ENCODE data around the gene ATP6V0C. TPM values are rescaled to one million over a fixed set of nuclear protein-coding genes. Genes with fewer than 3 reads are reported as not detected.

ATP6V0C gene
- 157 TPM for total RNA-seq (ENCODE audit: unreplicated experiment)
- long read RNA-seq, transcript ATP6V0C-201 (3 exons, 1,175 nt), result major isoform, 11 of 11 reads
- long read RNA-seq, partial matches to known transcripts, result 0 of 11 reads
- long read RNA-seq, other reads (novel, unspliced or antisense), result 0 of 11 reads

GRCh38 chr16:2513405-2514332, at the start of gene ATP6V0C:
Gene ATP6V0C, plus strand, starts transcription at chr16:2513952. Its CDS starts 152 bp downstream, at chr16:2514104.
- TF ChIP-seq CTCF (IDR thresholded peaks at IDR 0.05; ENCODE audit: unreplicated experiment), result no peak
- H3K27me3 Mint-ChIP-seq (ENCODE audit: unreplicated experiment), result peaks cover 37% of the 10 kb centered on the region
- H3K36me3 Mint-ChIP-seq (ENCODE audit: low read depth, unreplicated experiment), result peaks cover 15% of the 10 kb centered on the region
- peak within 1 kb of the TSS; percentile 89 for H3K27ac Mint-ChIP-seq (ENCODE audit: unreplicated experiment)
- H3K9me3 Mint-ChIP-seq (ENCODE audit: unreplicated experiment), result no peaks in the 10 kb centered on the region
- peak; percentile 87 for DNase-seq (ENCODE audit: low spot score)
- peak within 1 kb of the TSS; percentile 97 for H3K4me3 Mint-ChIP-seq (ENCODE audit: unreplicated experiment)
- peaks cover 45% of the 10 kb centered on the region for H3K4me1 Mint-ChIP-seq (ENCODE audit: unreplicated experiment)

GRCh38 chr16:2464333-2464732, 49.4 kb upstream of the ATP6V0C start:
- no peak overlapping the region for H3K4me3 Mint-ChIP-seq (ENCODE audit: unreplicated experiment)

GRCh38 chr16:2465653-2466415, 47.9 kb upstream of the ATP6V0C start:
- Mint-ChIP-seq H3K27me3 (ENCODE audit: unreplicated experiment) (peaks cover 22% of the 10 kb centered on the region), H3K4me3 (ENCODE audit: unreplicated experiment) (no peak overlapping the region), H3K9me3 (ENCODE audit: unreplicated experiment) (no peaks in the 10 kb centered on the region), H3K36me3 (ENCODE audit: low read depth, unreplicated experiment) (peaks cover 3% of the 10 kb centered on the region), H3K4me1 (ENCODE audit: unreplicated experiment) (peaks cover 4% of the 10 kb centered on the region), H3K27ac (ENCODE audit: unreplicated experiment) (no peak overlapping the region)
- DNase-seq (ENCODE audit: low spot score), result no peak
- peak; percentile 27 for TF ChIP-seq CTCF (IDR thresholded peaks at IDR 0.05; ENCODE audit: unreplicated experiment)

More at GRCh38 chr16:2464333-2464732, 49.4 kb upstream of the ATP6V0C start:
- Mint-ChIP-seq H3K9me3 (ENCODE audit: unreplicated experiment) (no peaks in the 10 kb centered on the region), H3K27me3 (ENCODE audit: unreplicated experiment) (peaks cover 14% of the 10 kb centered on the region), H3K27ac (ENCODE audit: unreplicated experiment) (no peak overlapping the region), H3K36me3 (ENCODE audit: low read depth, unreplicated experiment) (peaks cover 6% of the 10 kb centered on the region), H3K4me1 (ENCODE audit: unreplicated experiment) (peaks cover 3% of the 10 kb centered on the region)
- DNase-seq (ENCODE audit: low spot score), result no peak
- TF ChIP-seq CTCF (IDR thresholded peaks at IDR 0.05; ENCODE audit: unreplicated experiment), result no peak

GRCh38 chr16:2466667-2467527, 46.9 kb upstream of the ATP6V0C start:
- no peak for TF ChIP-seq CTCF (IDR thresholded peaks at IDR 0.05; ENCODE audit: unreplicated experiment)
- H3K27ac Mint-ChIP-seq (ENCODE audit: unreplicated experiment), result no peak overlapping the region
- peaks cover 4% of the 10 kb centered on the region for H3K4me1 Mint-ChIP-seq (ENCODE audit: unreplicated experiment)
- peaks cover 3% of the 10 kb centered on the region for H3K36me3 Mint-ChIP-seq (ENCODE audit: low read depth, unreplicated experiment)
- H3K9me3 Mint-ChIP-seq (ENCODE audit: unreplicated experiment), result no peaks in the 10 kb centered on the region
- H3K4me3 Mint-ChIP-seq (ENCODE audit: unreplicated experiment), result no peak overlapping the region
- peaks cover 19% of the 10 kb centered on the region for H3K27me3 Mint-ChIP-seq (ENCODE audit: unreplicated experiment)
- DNase-seq (ENCODE audit: low spot score), result no peak

All from endothelial cell (in vitro differentiated cells).